Adrenal gland (tissue), 5 donors: ENCODE data around the gene CFAP45.

Experiments
- POLR2A ChIP-seq, 2 donors: fragments of 450-650 bp; IDR thresholded peaks; one replicate each; pipeline ENCODE4 v1.6.1; 2017; ENCODE audit warnings: antibody characterized with exemption in 2 of 2, mild to moderate bottlenecking in 2 of 2, moderate library complexity in 1 of 2
- TF ChIP-seq, protein P1 (sequence below), 6 experiments: fragments of 450-650 bp in 4 of 6; fragments of 200-600 bp in 2 of 6; sonication (generic) in 1 of 6; IDR thresholded peaks; 1 replicate in 5 of 6; 2 replicates in 1 of 6; pipeline versions ENCODE4 v1.5.1 to v1.8.0; 2016 to 2021; ENCODE audit warnings: antibody characterized with exemption in 6 of 6, mild to moderate bottlenecking in 2 of 6, moderate library complexity in 1 of 6
- donor health status: DM: no; HTN: no; CAD: no.

GRCh38 chr1:159916242-159917051 is 16.5 kb upstream of the CFAP45 start:
- TF ChIP-seq, protein P1, sequence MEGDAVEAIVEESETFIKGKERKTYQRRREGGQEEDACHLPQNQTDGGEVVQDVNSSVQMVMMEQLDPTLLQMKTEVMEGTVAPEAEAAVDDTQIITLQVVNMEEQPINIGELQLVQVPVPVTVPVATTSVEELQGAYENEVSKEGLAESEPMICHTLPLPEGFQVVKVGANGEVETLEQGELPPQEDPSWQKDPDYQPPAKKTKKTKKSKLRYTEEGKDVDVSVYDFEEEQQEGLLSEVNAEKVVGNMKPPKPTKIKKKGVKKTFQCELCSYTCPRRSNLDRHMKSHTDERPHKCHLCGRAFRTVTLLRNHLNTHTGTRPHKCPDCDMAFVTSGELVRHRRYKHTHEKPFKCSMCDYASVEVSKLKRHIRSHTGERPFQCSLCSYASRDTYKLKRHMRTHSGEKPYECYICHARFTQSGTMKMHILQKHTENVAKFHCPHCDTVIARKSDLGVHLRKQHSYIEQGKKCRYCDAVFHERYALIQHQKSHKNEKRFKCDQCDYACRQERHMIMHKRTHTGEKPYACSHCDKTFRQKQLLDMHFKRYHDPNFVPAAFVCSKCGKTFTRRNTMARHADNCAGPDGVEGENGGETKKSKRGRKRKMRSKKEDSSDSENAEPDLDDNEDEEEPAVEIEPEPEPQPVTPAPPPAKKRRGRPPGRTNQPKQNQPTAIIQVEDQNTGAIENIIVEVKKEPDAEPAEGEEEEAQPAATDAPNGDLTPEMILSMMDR (IDR thresholded peaks at IDR 0.05), result no peak
- TF ChIP-seq POLR2A (IDR thresholded peaks at IDR 0.05), result no peak
